Measurements from ENCODE around the gene SMIM1. TPM values are rescaled to one million over a fixed set of nuclear protein-coding genes. Genes with fewer than 3 reads are reported as not detected.
"Not testable (repeated sequence)": the region's sequence is repeated elsewhere in the genome, so short reads cannot be mapped to it uniquely, and the experiment has no call there.

SMIM1 gene
- total and polyA plus RNA-seq, 3 experiments from 2014 or later = 0.80 to 1.6 (median 1.1) TPM

DNA sequence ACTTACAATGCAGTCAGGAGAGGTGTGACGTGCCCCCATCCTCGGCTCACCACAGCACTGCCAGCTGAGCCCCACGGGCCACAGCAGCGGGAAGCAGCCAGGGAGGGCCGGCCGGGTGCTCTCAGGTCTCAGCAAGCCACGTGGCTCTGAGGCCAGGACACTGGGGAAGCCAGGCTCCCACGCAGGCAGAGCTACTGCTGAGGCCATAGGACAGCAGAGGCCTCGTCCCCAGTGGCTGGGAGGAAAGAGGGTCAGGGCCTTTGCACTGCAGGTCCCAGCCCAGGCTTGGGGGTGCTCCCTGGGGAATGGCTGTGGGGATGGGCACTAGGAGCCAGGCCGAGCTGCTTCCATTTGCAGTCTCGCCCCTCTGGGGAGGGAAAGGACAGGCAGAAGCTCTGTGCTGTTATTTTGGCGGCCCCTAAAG lies 18.0 kb downstream of the SMIM1 start:
- Mint-ChIP-seq H3K36me3 (peaks cover 0 to 57% (median 5%) of the 10 kb centered on the region in 3 donors), H3K4me1 (peaks cover 30 to 71% (median 46%) of the 10 kb centered on the region in 3 donors), H3K27me3 (no peaks in the 10 kb centered on the region), H3K4me3 (no peak overlapping the region), H3K9me3 (no peaks in the 10 kb centered on the region), H3K27ac (no peak overlapping the region)
- Histone ChIP-seq H3K27ac (ENCODE audit: low read depth, low read length) (no peak overlapping the region), H3K27me3 (ENCODE audit: insufficient read depth, low read length, poor library complexity, severe bottlenecking) (no peaks in the 10 kb centered on the region), H3K4me3 (ENCODE audit: low read length) (no peak overlapping the region), H3K4me1 (ENCODE audit: insufficient read depth, low read length) (peaks cover 38% of the 10 kb centered on the region), H3K36me3 (ENCODE audit: insufficient read depth, low read length) (peaks cover 25% of the 10 kb centered on the region), H3K9me3 (ENCODE audit: low read length) (no peaks in the 10 kb centered on the region)
- peak in 1 of 5 donors; percentile 43 for DNase-seq
- CTCF ChIA-PET = no interaction called here
- POLR2A ChIA-PET = no interaction called here

DNA sequence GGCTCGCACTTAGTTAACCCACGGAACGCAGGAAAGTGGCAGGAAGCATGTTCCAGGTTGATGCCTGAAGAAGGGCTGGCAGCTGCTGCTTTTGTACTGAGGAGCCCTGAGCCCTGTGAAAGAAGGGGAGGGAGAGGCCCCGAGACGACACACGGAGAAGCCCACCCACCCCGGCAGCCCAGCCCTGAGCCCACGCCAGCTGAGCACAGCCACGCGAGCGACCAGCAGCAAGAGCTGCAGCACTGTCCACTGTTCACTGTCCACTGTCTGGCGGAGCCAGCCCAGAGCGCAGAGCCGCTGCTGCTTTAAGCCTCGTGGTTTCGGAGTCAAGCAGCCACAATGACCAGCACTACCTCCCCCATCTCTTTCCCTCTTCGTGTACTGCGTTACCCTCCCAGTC lies 18.4 kb downstream of the SMIM1 start:
- Mint-ChIP-seq H3K27ac (no peak overlapping the region), H3K9me3 (no peaks in the 10 kb centered on the region), H3K4me3 (no peak overlapping the region), H3K4me1 (peaks cover 31 to 72% (median 47%) of the 10 kb centered on the region in 3 donors), H3K27me3 (no peaks in the 10 kb centered on the region), H3K36me3 (peaks cover 0 to 52% (median 5%) of the 10 kb centered on the region in 3 donors)
- ChIA-PET CTCF (no interaction called here), POLR2A (no interaction called here)
- Histone ChIP-seq H3K27me3 (ENCODE audit: insufficient read depth, low read length, poor library complexity, severe bottlenecking) (no peaks in the 10 kb centered on the region), H3K4me1 (ENCODE audit: insufficient read depth, low read length) (peaks cover 40% of the 10 kb centered on the region), H3K9me3 (ENCODE audit: low read length) (no peaks in the 10 kb centered on the region), H3K4me3 (ENCODE audit: low read length) (no peak overlapping the region), H3K27ac (ENCODE audit: low read depth, low read length) (no peak overlapping the region), H3K36me3 (ENCODE audit: insufficient read depth, low read length) (peaks cover 22% of the 10 kb centered on the region)
- peak in 1 of 5 donors; percentile 45 for DNase-seq

DNA sequence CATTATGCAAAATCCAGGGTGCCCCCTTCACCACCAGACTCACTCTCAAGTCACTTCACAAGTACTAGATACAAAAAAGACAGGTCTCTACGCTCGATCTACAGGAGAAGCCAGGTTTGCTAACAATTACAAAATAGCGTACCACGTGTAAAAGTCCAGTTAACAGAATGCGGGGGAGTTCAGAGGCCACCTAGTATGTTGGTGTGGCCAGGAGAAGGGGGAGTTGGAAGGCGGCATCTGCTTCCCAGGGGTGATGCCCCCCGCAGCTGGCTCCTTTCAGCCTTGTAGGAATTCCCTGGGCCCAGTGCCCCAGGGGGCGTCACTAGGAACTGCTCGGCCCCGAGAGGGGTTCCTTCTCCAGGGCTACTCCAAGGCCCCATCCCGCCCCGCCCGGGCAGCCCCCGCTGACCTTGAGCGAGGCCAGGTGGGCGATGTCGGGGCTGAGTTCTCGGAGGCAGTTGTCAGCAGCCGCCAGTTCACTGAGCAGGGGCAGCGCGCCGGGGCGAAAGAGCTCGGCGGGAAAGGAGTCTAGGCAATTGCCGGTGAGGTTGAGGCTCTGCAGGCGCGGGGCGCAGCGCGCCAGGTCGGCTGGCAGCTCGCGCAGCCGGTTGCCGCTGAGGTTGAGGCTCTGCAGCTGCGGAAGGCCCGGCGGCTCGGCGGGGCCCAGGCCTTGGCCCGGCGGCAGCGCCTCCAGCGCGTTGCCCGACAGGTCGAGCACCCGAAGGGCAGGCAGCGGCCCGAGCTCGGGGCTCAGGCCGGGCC lies 23.1 kb downstream of the SMIM1 start:
- H3K36me3 ChIP-seq (ENCODE audit: insufficient read depth, low read length) = peaks cover 11% of the 10 kb centered on the region
- peak in 1 of 5 donors; percentile 42 for DNase-seq
- H3K4me3 ChIP-seq (ENCODE audit: low read length) = peak overlapping the region; percentile 66
- H3K4me1 Mint-ChIP-seq = peaks cover 34 to 53% (median 42%) of the 10 kb centered on the region in 3 donors
- no peaks in the 10 kb centered on the region for H3K27me3 ChIP-seq (ENCODE audit: insufficient read depth, low read length, poor library complexity, severe bottlenecking)
- peak overlapping the region in 7 of 8 donors; percentile 59 to 89 (median 74) for H3K27ac Mint-ChIP-seq
- peaks cover 4 to 10% of the 10 kb centered on the region in 2 donors for H3K27me3 Mint-ChIP-seq
- POLR2A ChIA-PET = interaction anchor here (1.0 to 1.3 kb wide), 2 partner anchors 62 to 104 kb away, joined by 3 read pairs; partner anchors contain the start of genes C1orf174 and DFFB
- H3K4me1 ChIP-seq (ENCODE audit: insufficient read depth, low read length) = peaks cover 34% of the 10 kb centered on the region
- CTCF ChIA-PET = interaction anchor here (0.7 to 0.8 kb wide), 2 partner anchors 20 to 25 kb away, joined by 3 read pairs; no protein-coding TSS in a partner anchor
- peak overlapping the region; percentile 69 for H3K27ac ChIP-seq (ENCODE audit: low read depth, low read length)
- peaks cover 2 to 26% (median 4%) of the 10 kb centered on the region in 3 donors for H3K36me3 Mint-ChIP-seq
- H3K9me3 Mint-ChIP-seq = no peaks in the 10 kb centered on the region
- H3K4me3 Mint-ChIP-seq = peak overlapping the region; percentile 78 to 92 (median 88)
- H3K9me3 ChIP-seq (ENCODE audit: low read length) = no peaks in the 10 kb centered on the region

DNA sequence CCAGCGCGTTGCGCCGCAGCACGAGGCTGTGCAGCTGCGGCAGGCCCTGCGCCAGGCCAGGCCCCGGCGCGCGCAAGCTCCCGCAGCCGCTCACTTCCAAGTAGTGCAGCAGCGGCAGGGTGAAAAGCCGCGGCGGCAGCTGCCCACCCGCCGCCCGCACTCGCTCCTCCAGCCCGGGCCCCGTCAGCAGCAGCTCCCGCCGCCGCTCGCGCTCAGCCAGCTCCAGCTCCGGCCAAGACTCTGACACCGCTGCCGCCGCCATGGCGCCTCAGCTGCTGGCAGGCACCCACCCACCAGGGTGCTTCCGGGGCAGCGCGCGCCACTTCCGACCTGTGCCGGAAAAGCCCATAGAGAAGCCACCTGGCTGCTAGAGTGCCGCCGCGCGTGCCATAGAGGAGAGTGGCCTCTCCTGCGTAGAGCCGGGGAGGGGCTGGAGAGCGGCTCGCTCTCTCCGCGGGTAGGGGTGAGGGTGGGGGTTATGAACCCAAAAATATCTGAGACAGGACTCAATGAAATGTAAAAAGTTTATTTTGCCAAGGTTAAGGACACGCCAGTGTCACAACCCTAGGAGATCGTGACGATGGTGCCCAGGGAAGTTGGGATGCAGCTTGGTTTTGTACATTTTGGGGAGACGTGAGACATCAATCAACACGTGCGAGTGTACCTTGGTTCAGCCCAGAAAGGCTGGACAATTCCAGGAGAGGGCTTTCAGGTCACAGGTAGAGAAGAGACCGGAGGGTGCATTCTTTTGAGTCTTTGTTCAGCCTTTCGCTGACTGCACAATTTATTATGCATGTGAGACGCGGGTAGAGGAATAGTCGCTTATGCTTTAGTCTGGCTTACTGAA lies 23.9 kb downstream of the SMIM1 start, which contains the start of gene LRRC47:
Gene LRRC47, minus strand, starts transcription at position 284 of the 847 bp plus-strand sequence. Its CDS starts 22 bp downstream, at position 262.
- Mint-ChIP-seq H3K27ac (peak within 1 kb of the TSS; percentile 74 to 98 (median 97)), H3K9me3 (no peaks in the 10 kb centered on the region), H3K27me3 (peaks cover 12 to 18% of the 10 kb centered on the region in 2 donors), H3K36me3 (peaks cover 2 to 26% (median 4%) of the 10 kb centered on the region in 3 donors), H3K4me3 (peak within 1 kb of the TSS; percentile 88 to 97 (median 95)), H3K4me1 (peaks cover 37 to 54% (median 46%) of the 10 kb centered on the region in 3 donors)
- Histone ChIP-seq H3K27ac (ENCODE audit: low read depth, low read length) (peak within 1 kb of the TSS; percentile 69), H3K36me3 (ENCODE audit: insufficient read depth, low read length) (peaks cover 11% of the 10 kb centered on the region), H3K9me3 (ENCODE audit: low read length) (no peaks in the 10 kb centered on the region), H3K4me1 (ENCODE audit: insufficient read depth, low read length) (peaks cover 34% of the 10 kb centered on the region), H3K4me3 (ENCODE audit: low read length) (peak within 1 kb of the TSS; percentile 66), H3K27me3 (ENCODE audit: insufficient read depth, low read length, poor library complexity, severe bottlenecking) (no peaks in the 10 kb centered on the region)
- POLR2A ChIA-PET = interaction anchor here (1.0 to 1.3 kb wide), 2 partner anchors 61 to 103 kb away, joined by 3 read pairs; partner anchors contain the start of genes C1orf174 and DFFB
- DNase-seq = peak; percentile 91 to 96 (median 91)
- CTCF ChIA-PET = interaction anchor here (0.7 to 0.9 kb wide), 3 partner anchors 20 to 26 kb away, joined by 3 read pairs; no protein-coding TSS in a partner anchor

DNA sequence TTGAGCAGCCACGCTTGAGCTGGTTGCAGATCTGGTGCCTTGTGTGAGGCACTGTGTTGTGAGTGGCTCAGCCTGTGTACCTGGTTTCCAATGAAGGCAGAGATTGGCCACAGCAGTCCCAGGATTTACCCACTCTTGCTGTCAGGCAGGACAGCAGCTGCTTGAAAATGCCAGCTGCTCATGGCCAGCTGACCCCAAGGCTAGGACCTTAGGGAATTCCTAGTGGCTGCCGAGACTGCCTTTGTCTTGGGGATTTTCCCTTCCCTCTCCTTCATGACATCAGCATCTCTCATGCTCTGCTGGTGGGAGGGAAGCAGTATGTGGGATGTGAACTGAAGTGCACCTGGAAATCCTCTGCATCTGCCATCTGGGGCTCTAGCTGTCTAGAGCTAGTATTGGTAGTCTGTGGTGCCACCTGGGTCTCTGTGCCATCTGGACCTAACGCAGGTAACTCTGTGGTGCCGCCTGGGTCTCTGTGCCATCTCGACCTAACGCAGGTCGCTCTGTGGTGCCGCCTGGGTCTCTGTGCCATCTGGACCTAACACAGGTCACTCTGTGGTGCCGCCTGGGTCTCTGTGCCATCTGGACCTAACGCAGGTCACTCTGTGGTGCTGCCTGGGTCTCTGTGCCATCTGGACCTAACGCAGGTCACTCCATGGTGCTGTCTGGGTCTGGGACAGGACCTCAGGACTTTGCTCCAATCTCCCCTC lies 27.6 kb downstream of the SMIM1 start:
- peaks cover 19 to 22% (median 21%) of the 10 kb centered on the region in 3 donors for H3K4me1 Mint-ChIP-seq
- ChIA-PET POLR2A (no interaction called here), CTCF (interaction anchor here (1.5 kb wide), 1 partner anchor 24 kb away, joined by 6 read pairs; no protein-coding TSS in a partner anchor)
- H3K4me1 ChIP-seq (ENCODE audit: insufficient read depth, low read length) = peaks cover 13% of the 10 kb centered on the region
- peak overlapping the region in 2 of 7 donors; percentile 25 to 28 for H3K4me3 Mint-ChIP-seq
- H3K9me3 ChIP-seq (ENCODE audit: low read length) = no peaks in the 10 kb centered on the region
- no peak overlapping the region for H3K4me3 ChIP-seq (ENCODE audit: low read length)
- no peaks in the 10 kb centered on the region for H3K27me3 ChIP-seq (ENCODE audit: insufficient read depth, low read length, poor library complexity, severe bottlenecking)
- H3K27ac ChIP-seq (ENCODE audit: low read depth, low read length) = no peak overlapping the region
- no peaks in the 10 kb centered on the region for H3K9me3 Mint-ChIP-seq
- H3K27ac Mint-ChIP-seq = no peak overlapping the region
- peak in 1 of 5 donors; percentile 7 for DNase-seq
- H3K36me3 Mint-ChIP-seq = peaks cover 0 to 8% (median 4%) of the 10 kb centered on the region in 3 donors
- H3K36me3 ChIP-seq (ENCODE audit: insufficient read depth, low read length) = no peaks in the 10 kb centered on the region
- H3K27me3 Mint-ChIP-seq = peaks cover 24 to 49% of the 10 kb centered on the region in 2 donors

- POLR2A ChIA-PET; H3K4me3 ChIP-seq (ENCODE audit: low read length); H3K9me3 ChIP-seq (ENCODE audit: low read length); H3K27ac Mint-ChIP-seq; H3K4me1 ChIP-seq (ENCODE audit: insufficient read depth, low read length); H3K27ac ChIP-seq (ENCODE audit: low read depth, low read length); DNase-seq; H3K9me3 Mint-ChIP-seq; H3K27me3 ChIP-seq (ENCODE audit: insufficient read depth, low read length, poor library complexity, severe bottlenecking); H3K36me3 Mint-ChIP-seq; H3K36me3 ChIP-seq (ENCODE audit: insufficient read depth, low read length): not testable (repeated sequence)
- CTCF ChIA-PET = interaction anchor here (1.0 to 2.0 kb wide), 3 partner anchors 17 to 348 kb away, joined by 3 to 8 read pairs (median 3); no protein-coding TSS in a partner anchor
- H3K4me1 Mint-ChIP-seq = peaks cover 14 to 17% (median 16%) of the 10 kb centered on the region in 3 donors
- H3K27me3 Mint-ChIP-seq = peaks cover 27 to 53% of the 10 kb centered on the region in 2 donors
- peak overlapping the region in 1 of 7 donors; percentile 25 for H3K4me3 Mint-ChIP-seq
Observed at GRCh38 chr1:3800795-3801194, 28.2 kb downstream of the SMIM1 start.

GRCh38 chr1:3803905-3804626 lies 31.5 kb downstream of the SMIM1 start:
- H3K4me1 ChIP-seq (ENCODE audit: insufficient read depth, low read length) = no peaks in the 10 kb centered on the region
- Mint-ChIP-seq H3K4me3 (no peak overlapping the region), H3K4me1 (peaks cover 5 to 6% (median 5%) of the 10 kb centered on the region in 3 donors), H3K27ac (peak overlapping the region in 1 of 8 donors; percentile 81), H3K27me3 (peaks cover 30 to 64% of the 10 kb centered on the region in 2 donors), H3K9me3 (no peaks in the 10 kb centered on the region), H3K36me3 (no peaks in the 10 kb centered on the region)
- no peaks in the 10 kb centered on the region for H3K27me3 ChIP-seq (ENCODE audit: insufficient read depth, low read length, poor library complexity, severe bottlenecking)
- POLR2A ChIA-PET = no interaction called here
- no peaks in the 10 kb centered on the region for H3K9me3 ChIP-seq (ENCODE audit: low read length)
- no peaks in the 10 kb centered on the region for H3K36me3 ChIP-seq (ENCODE audit: insufficient read depth, low read length)
- peak overlapping the region; percentile 43 for H3K27ac ChIP-seq (ENCODE audit: low read depth, low read length)
- DNase-seq = no peak
- H3K4me3 ChIP-seq (ENCODE audit: low read length) = no peak overlapping the region
- CTCF ChIA-PET = no interaction called here
